GM06990 (cell line): Measurements from ENCODE around the gene TMEM151B.

ENCODE experiments used
- DNase-seq: peaks from one replicate; pipeline ENCODE4 v3.0.0-alpha.2; 2011; ENCODE audit not compliant: insufficient read length; ENCODE audit errors: extremely low read depth
- H3K27me3 ChIP-seq: replicated peaks from 2 replicates; pipeline ENCODE4 v1.6.0; 2011; ENCODE audit warnings: low read length; ENCODE audit not compliant: control insufficient read depth, insufficient read depth
- H3K36me3 ChIP-seq: 2 replicates; pipeline ENCODE4 v1.5.1; 2011; ENCODE audit warnings: low read length; ENCODE audit not compliant: control insufficient read depth, insufficient read depth
- H3K4me3 ChIP-seq: replicated peaks from 2 replicates; pipeline ENCODE4 v1.5.1; 2011; ENCODE audit warnings: low read depth, mild to moderate bottlenecking, control low read depth, low read length
- TF ChIP-seq, protein P1 (sequence below): IDR thresholded peaks from 2 replicates; pipeline ENCODE4 v1.5.1; 2011; ENCODE audit warnings: low read length, control low read depth, mild to moderate bottlenecking, inconsistent platforms; ENCODE audit not compliant: insufficient read depth, poor library complexity, severe bottlenecking

Gene TMEM151B

DNA sequence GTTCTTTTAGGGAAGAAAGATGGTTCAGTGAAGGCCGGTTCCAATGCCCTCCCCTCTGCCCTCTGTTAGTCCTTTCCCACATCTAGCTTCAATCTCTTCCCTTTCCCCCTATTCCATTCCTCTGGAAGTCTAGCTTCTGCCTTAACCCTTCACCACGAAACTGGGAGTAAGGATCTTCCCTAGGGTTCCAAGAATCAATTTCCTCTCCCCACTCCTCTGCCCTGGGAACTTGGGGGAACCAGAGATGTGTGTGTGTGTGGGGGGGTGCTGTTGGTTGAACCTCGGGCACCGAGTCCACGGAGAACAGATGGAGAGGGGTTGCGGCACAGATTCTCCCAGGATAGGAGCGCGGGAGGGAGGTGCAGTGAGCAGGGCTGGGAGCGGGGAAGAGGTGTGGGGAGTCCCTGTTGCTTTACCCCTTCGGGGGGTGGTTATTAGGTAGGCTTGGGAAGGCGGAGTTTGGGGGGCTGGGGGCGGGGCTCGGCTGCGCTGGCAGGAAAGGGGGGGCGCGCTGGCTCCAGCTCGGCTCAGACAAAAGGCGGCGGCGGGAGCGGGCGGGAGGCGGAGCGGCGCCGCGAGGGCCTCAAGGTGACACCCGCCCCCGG, at the start of gene TMEM151B:
TSS of gene TMEM151B (plus strand) at position 530 of the 605 bp plus-strand sequence. CDS start 293 bp downstream, outside the sequence.
- Histone ChIP-seq H3K36me3 (no peaks in the 10 kb centered on the region), H3K4me3 (peak within 1 kb of the TSS; percentile 22), H3K27me3 (peaks cover 5% of the 10 kb centered on the region; the same call in 1 of the 2 replicates)
- TF ChIP-seq, protein P1, sequence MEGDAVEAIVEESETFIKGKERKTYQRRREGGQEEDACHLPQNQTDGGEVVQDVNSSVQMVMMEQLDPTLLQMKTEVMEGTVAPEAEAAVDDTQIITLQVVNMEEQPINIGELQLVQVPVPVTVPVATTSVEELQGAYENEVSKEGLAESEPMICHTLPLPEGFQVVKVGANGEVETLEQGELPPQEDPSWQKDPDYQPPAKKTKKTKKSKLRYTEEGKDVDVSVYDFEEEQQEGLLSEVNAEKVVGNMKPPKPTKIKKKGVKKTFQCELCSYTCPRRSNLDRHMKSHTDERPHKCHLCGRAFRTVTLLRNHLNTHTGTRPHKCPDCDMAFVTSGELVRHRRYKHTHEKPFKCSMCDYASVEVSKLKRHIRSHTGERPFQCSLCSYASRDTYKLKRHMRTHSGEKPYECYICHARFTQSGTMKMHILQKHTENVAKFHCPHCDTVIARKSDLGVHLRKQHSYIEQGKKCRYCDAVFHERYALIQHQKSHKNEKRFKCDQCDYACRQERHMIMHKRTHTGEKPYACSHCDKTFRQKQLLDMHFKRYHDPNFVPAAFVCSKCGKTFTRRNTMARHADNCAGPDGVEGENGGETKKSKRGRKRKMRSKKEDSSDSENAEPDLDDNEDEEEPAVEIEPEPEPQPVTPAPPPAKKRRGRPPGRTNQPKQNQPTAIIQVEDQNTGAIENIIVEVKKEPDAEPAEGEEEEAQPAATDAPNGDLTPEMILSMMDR: no peak
- no peak for DNase-seq

DNA sequence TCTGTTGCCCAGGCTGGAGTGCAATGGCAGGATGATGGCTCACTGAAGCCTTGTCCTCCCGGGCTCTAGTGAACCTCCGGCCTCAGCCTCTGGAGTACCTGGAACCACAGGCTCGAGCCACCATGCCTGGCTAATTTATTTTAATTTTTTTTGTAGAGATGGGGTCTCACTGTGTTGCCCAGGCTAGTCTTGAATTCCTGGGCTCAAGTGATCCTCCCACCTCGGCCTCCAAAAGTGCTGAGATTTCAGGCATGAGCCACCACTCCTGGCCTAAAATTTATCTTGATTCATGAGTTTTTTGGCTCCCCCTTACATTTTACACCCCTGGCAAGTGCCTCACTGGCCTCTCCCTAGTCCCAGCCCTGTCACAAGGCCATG, 49.3 kb upstream of the TMEM151B start:
- Histone ChIP-seq H3K27me3 (no peaks in the 10 kb centered on the region), H3K4me3 (no peak overlapping the region), H3K36me3 (no peaks in the 10 kb centered on the region)
- no peak for DNase-seq
- TF ChIP-seq, protein P1: no peak

DNA sequence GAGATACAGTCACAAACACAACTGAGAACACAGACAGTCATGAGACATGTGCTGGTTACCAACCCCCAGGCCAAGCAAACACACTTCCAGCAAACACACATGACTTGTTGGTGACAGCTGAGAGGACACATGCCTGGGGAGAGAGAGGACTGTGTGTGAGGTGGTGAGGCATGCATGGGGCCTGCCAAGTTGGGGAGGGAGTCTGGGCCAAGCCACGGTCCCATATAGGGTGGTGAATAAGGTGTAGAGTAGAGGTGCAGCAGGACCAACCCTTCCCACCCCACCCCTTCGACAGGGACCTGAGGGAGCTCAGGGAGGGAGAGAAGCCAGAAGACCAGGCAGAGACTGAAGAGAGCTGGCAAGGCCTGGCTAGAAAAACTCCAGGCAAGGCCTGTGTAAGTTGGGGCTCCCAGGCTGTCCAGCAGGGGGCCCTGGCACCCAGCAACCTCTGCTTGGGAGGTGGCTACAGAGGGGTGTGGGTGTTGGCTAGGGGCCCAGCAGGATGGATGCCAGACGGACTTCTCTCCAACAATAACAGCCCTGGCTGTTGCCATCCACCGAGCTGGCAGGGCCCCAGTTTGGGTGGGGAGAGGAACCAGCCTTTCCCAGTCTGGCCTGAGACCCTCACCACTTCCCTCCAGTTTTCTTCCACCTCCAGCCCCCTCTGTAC, 48.8 kb upstream of the TMEM151B start:
- H3K4me3 ChIP-seq: no peak overlapping the region
- DNase-seq: peak; percentile 76
- no peaks in the 10 kb centered on the region for H3K27me3 ChIP-seq
- H3K36me3 ChIP-seq: no peaks in the 10 kb centered on the region
- TF ChIP-seq, protein P1: peak; percentile 98

DNA sequence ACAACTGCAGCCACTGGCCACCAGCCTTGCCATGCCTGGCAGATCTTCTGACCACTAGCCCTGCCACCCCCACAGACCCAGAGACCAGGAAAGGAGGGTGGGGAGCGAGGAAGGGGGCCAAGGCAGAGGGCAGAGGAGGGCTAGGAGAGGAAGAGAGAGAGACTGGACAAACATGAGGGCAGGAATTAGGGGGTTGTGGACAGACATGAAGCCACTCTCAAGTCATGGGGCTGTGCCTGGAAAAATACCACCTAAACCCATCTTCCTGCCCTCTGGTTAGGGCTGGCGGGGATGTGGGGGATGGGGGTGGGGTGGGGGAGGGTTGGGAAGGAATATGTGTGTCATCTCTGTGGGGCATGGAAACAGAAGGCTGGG, 48.3 kb upstream of the TMEM151B start:
- H3K27me3 ChIP-seq: no peaks in the 10 kb centered on the region
- no peak overlapping the region for H3K4me3 ChIP-seq
- TF ChIP-seq, protein P1: no peak
- DNase-seq: no peak
- no peaks in the 10 kb centered on the region for H3K36me3 ChIP-seq

DNA sequence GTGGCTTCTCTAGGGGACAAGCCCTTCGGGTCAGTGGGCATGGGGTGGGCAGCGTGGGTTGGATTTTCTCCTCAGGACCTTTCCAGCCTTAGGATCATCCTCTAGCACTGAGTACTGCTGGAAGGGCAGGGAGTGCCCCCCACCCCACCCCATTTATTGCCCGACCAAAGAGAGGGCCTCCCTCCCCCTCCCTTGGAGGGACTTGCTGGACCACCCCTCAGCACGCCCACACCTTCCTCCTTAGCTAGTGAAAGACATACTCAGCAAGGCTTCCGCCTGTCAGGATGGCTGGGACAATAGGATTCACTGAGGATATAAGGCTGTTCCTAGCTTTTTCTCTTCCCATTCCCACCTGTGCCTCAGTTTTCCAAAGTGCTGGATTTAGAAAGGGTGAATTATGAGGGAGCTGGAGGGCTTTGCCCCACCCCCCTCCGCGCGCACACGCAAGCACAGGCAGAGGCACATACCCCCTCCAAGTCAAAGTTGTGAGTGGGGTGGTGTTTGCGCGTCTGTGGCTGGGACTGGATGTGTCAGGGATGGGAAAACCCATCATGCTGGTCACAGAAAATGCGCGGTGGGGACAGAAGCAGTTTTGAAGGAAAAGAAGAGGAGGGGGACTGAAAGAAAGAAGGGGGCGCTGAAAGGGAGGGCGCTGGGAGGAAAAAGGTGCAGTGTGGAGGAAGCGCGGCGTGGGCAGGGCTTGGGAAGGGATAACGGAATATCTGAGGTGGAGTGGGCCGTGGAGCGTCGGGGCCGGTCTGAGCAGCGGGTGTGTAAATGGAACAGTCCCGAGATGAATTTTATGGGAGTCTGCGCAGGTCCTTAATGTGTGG, 47.5 kb upstream of the TMEM151B start:
- Histone ChIP-seq H3K27me3 (no peaks in the 10 kb centered on the region), H3K4me3 (peak overlapping the region; percentile 73), H3K36me3 (0 out of 2 replicates have a peak, but pooled peaks cover 2% of the 10 kb centered on the region)
- TF ChIP-seq, protein P1: no peak
- DNase-seq: no peak
